HepG2 (cell line): ENCODE data around the gene B4GALT5. TPM values are rescaled to one million over a fixed set of nuclear protein-coding genes. Genes with fewer than 3 reads are reported as not detected.

Experiments
- FOXK1 ChIP-seq: sonication (generic); formaldehyde crosslinking; IDR thresholded peaks from 2 replicates; pipeline ENCODE4 v1.4.0; 2020; ENCODE audit warnings: low read depth, missing genetic modification reagents, borderline replicate concordance
- GATAD2A ChIP-seq: IDR thresholded peaks from 2 replicates; pipeline ENCODE4 v1.6.1; 2016
- GFI1 ChIP-seq: sonication (generic); formaldehyde crosslinking; IDR thresholded peaks from 2 replicates; pipeline ENCODE4 v1.5.0; 2020; ENCODE audit warnings: missing genetic modification reagents, mild to moderate bottlenecking, borderline replicate concordance
- HMG20A ChIP-seq: IDR thresholded peaks from 2 replicates; pipeline ENCODE4 v1.6.1; 2016; ENCODE audit warnings: borderline replicate concordance
- HNF1B ChIP-seq: sonication (generic); formaldehyde crosslinking; IDR thresholded peaks from 2 replicates; pipeline ENCODE4 v1.5.1; 2020; ENCODE audit warnings: mild to moderate bottlenecking, moderate library complexity, missing genetic modification reagents
- KLF6 ChIP-seq: IDR thresholded peaks from 2 replicates; pipeline ENCODE4 v1.8.0; 2016; ENCODE audit warnings: missing biosample characterization, missing genetic modification reagents
- NCOR1 ChIP-seq: fragments of 200-600 bp; sonication (generic); IDR thresholded peaks from 2 replicates; pipeline ENCODE4 v1.7.0; 2017; ENCODE audit warnings: antibody characterized with exemption, low read length, borderline replicate concordance
- PLRG1 ChIP-seq: fragments of 450-650 bp; conservative IDR thresholded peaks from 2 replicates; pipeline ENCODE4 v1.6.1; 2016
- PPARG ChIP-seq: conservative IDR thresholded peaks from 2 replicates; pipeline ENCODE4 v1.6.1; 2016; ENCODE audit warnings: missing biosample characterization, missing genetic modification reagents
- RBM22 ChIP-seq: fragments of 200-400 bp; formaldehyde crosslinking; optimal IDR thresholded peaks from 2 replicates; pipeline ENCODE3; 2017; ENCODE audit warnings: mild to moderate bottlenecking, low read length, moderate library complexity
- SALL1 ChIP-seq: sonication (generic); formaldehyde crosslinking; IDR thresholded peaks from 2 replicates; pipeline ENCODE4 v1.8.0; 2022; ENCODE audit warnings: mild to moderate bottlenecking, missing genetic modification reagents
- TARDBP ChIP-seq: sonication (generic); formaldehyde crosslinking; IDR thresholded peaks from 2 replicates; pipeline ENCODE4 v1.8.0; 2022; ENCODE audit warnings: mild to moderate bottlenecking, missing genetic modification reagents
- THYN1 ChIP-seq: sonication (generic); formaldehyde crosslinking; IDR thresholded peaks from 2 replicates; pipeline ENCODE4 v1.8.1; 2023; ENCODE audit warnings: low read depth, mild to moderate bottlenecking, moderate library complexity, missing genetic modification reagents, borderline replicate concordance
- XRCC5 ChIP-seq: fragments of 200-400 bp; formaldehyde crosslinking; optimal IDR thresholded peaks from 2 replicates; pipeline ENCODE3; 2017; ENCODE audit warnings: mild to moderate bottlenecking, low read length
- YEATS2 ChIP-seq: sonication (generic); formaldehyde crosslinking; IDR thresholded peaks from 2 replicates; pipeline ENCODE4 v1.4.0; 2020; ENCODE audit warnings: missing genetic modification reagents, borderline replicate concordance
- ZBTB33 ChIP-seq: sonication (generic); formaldehyde crosslinking; IDR thresholded peaks from 2 replicates; pipeline ENCODE4 v1.4.0; 2020; ENCODE audit warnings: missing genetic modification reagents
- ZBTB37 ChIP-seq: sonication (generic); formaldehyde crosslinking; IDR thresholded peaks from 2 replicates; pipeline ENCODE4 v1.4.0; 2020; ENCODE audit warnings: mild to moderate bottlenecking, missing genetic modification reagents
- ZBTB44 ChIP-seq: sonication (generic); formaldehyde crosslinking; IDR thresholded peaks from 2 replicates; pipeline ENCODE4 v1.4.0; 2020; ENCODE audit warnings: missing genetic modification reagents
- ZMYM3 ChIP-seq: sonication (generic); formaldehyde crosslinking; IDR thresholded peaks from 2 replicates; pipeline ENCODE4 v1.5.1; 2020; ENCODE audit warnings: mild to moderate bottlenecking, missing genetic modification reagents
- ZNF20 ChIP-seq: sonication (generic); formaldehyde crosslinking; IDR thresholded peaks from 2 replicates; pipeline ENCODE4 v1.4.0; 2020; ENCODE audit warnings: mild to moderate bottlenecking, moderate library complexity, missing genetic modification reagents
- ZNF383 ChIP-seq: sonication (generic); formaldehyde crosslinking; IDR thresholded peaks from 2 replicates; pipeline ENCODE4 v1.4.0; 2020; ENCODE audit warnings: missing genetic modification reagents, mild to moderate bottlenecking, borderline replicate concordance
- ZNF501 ChIP-seq: sonication (generic); formaldehyde crosslinking; IDR thresholded peaks from 2 replicates; pipeline ENCODE4 v1.5.1; 2020; ENCODE audit warnings: mild to moderate bottlenecking, moderate library complexity, missing genetic modification reagents
- polyA plus RNA-seq, 8 experiments: library from polyadenylated mRNA; depleted of rRNA in 3 of 8; stranded (reverse) in 7 of 8; unstranded in 1 of 8; fragments of >200 nt; fragmentation: Illumina TruSeq in 4 of 8; extraction: Trizol in 4 of 8; gene quantifications; 2 replicates each; pipeline versions ENCODE4 v1.2.1 to v1.2.3, GENCODE V29; 2011 to 2016; ENCODE audit warnings: low read depth in 4 of 8, missing spikeins in 1 of 8, mixed read lengths in 1 of 8; ENCODE audit not compliant: insufficient read depth in 1 of 8
- total RNA-seq, 5 experiments: library from RNA; depleted of rRNA; stranded (reverse); fragments of >200 nt; fragmentation: Illumina TruSeq; extraction: Trizol; gene quantifications; 2 replicates each; pipeline ENCODE4 v1.2.3, GENCODE V29; 2016; ENCODE audit warnings: low read depth in 1 of 5

Gene B4GALT5
- total and polyA plus RNA-seq, 2 of the 13 experiments (the other 11 are each of a cell fraction or from before 2014, with no cell fraction given) = 27.3 to 30.9 TPM

GRCh38 chr20:49687595-49688567 is 25.8 kb downstream of the B4GALT5 start (continued):
- TF ChIP-seq ZNF383 (CRISPR knock-in tag) (no peak), RBM22 (peak; percentile 85), ZBTB44 (CRISPR knock-in tag) (no peak), ZNF501 (CRISPR knock-in tag) (0 out of 2 replicates have a peak, but pooled peaks have one; percentile 32), ZMYM3 (CRISPR knock-in tag) (peak; percentile 51; the same call in 1 of the 2 replicates), THYN1 (0 out of 2 replicates have a peak, but pooled peaks have one; percentile 15), XRCC5 (peak; percentile 41), SALL1 (CRISPR knock-in tag) (peak; percentile 43; the same call in 1 of the 2 replicates), HMG20A (CRISPR knock-in tag) (peak; percentile 26; the same call in 1 of the 2 replicates), ZBTB33 (CRISPR knock-in tag) (no peak), GFI1 (0 out of 2 replicates have a peak, but pooled peaks have one; percentile 47), ZBTB37 (CRISPR knock-in tag) (0 out of 2 replicates have a peak, but pooled peaks have one; percentile 27), HNF1B (CRISPR knock-in tag) (peak; percentile 15; the same call in 1 of the 2 replicates), YEATS2 (CRISPR knock-in tag) (no peak), GATAD2A (CRISPR knock-in tag) (peak; percentile 73), TARDBP (CRISPR knock-in tag) (peak; percentile 55; the same call in 1 of the 2 replicates), NCOR1 (peak; percentile 97), PPARG (CRISPR knock-in tag) (no peak), KLF6 (no peak), FOXK1 (CRISPR knock-in tag) (no peak), ZNF20 (CRISPR knock-in tag) (no peak), PLRG1 (no peak)
